CD4-positive, alpha-beta T cell treated with Interleukin-2 at 100 ng/mL for 4 hours (primary cell): ENCODE data around the gene ATG16L2.
"Not testable (repeated sequence)": the region's sequence is repeated elsewhere in the genome, so short reads cannot be mapped to it uniquely, and the experiment has no call there.

Experiments
- DNase-seq: peaks from one replicate; pipeline ENCODE4 v3.0.0-alpha.2; 2020; ENCODE audit warnings: low spot score

ATG16L2 gene

DNA sequence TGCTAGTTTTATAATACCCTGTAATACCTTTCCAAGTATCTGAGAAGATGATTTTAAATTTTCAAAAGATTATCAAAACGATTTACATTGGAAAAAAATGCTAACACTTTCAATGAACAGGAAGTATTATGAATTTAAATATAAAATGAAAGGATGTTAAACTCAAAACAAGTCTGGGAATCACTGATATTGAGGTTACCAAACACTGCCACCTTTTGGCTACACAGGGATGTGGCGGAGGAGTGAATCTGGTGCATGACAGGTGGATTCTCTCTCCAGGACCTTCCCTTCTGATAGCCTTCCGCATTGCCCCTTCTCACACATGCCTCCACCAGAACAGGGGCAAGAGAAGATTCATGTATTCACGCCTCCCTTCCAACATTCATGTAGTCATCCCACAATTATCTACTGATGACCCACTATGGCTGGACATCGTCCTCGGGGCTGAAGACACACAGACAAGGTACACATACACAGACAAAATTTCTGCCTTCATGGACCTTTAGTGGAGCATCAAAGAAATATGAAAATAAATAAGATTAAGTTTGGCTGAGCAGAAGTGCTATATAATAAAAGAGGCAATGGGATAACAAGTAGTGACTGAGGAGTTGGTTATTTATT is 34.7 kb downstream of the ATG16L2 start:
- peak; percentile 62 for DNase-seq

- DNase-seq = no peak
Observed at GRCh38 chr11:72850832-72851231, 36.6 kb downstream of the ATG16L2 start.

DNA sequence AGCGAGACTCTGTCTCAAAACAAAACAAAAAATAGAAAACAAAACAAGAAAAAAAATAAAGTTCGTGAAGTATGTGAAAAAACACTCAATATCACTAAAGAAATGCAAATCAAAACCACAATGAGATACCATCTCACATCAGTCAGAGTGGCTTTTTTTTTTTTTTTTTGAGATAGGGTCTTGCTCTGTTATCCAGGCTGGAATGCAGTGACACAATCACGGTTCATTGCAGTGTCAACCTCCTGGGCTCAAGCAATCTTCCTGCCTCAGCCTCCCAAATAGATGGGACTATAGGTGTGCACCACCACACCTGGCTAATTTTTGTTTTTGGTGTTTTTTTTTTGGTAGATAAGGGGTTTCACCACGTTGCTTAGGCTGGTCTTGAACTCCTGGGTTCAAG is 37.5 kb downstream of the ATG16L2 start:
- DNase-seq = no peak

GRCh38 chr11:72856065-72856464 is 41.9 kb downstream of the ATG16L2 start:
- DNase-seq = no peak

DNA sequence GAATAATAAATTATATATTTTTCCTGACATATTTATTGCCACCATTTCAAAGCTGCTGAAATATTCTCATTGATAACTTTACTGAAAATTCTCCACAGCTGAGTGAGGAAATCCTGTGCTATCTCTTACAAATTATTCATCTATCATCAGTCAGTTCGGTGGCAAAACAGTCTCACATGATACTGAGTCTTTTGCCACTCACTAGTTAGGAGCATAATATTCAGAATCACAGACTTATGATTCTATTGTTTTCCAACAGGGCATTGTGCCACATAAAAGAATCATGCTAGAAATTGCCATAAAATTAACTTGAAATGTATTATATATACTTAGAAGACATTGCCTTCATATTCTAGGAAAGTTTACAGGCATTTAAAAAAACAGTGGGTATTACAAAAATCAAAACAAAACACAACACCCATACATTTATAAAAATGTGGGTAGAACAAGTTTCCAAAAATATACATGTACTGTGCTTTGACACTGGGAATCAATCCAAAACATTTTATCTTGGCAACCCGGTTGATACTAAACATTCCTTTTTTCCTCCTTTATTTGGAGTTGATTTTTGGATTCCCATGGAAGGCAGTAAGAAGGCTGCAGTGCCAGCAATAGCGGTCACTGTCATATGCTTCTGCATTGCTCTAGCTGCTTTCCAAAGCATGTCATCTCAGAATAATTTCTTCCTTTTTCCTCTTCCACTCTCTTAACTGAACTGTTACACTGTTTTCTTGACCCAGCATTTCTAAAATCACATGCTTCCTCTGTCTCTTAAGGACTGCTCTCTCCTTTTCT is 42.5 kb downstream of the ATG16L2 start:
- DNase-seq = no peak

- DNase-seq = not testable (repeated sequence)
Observed at GRCh38 chr11:72858267-72858666, 44.1 kb downstream of the ATG16L2 start.

GRCh38 chr11:72859126-72859525 is 44.9 kb downstream of the ATG16L2 start:
- DNase-seq = no peak

- DNase-seq = no peak
Observed at GRCh38 chr11:72860010-72860409, 45.8 kb downstream of the ATG16L2 start.

GRCh38 chr11:72860592-72860991 is 46.4 kb downstream of the ATG16L2 start:
- no peak for DNase-seq

DNA sequence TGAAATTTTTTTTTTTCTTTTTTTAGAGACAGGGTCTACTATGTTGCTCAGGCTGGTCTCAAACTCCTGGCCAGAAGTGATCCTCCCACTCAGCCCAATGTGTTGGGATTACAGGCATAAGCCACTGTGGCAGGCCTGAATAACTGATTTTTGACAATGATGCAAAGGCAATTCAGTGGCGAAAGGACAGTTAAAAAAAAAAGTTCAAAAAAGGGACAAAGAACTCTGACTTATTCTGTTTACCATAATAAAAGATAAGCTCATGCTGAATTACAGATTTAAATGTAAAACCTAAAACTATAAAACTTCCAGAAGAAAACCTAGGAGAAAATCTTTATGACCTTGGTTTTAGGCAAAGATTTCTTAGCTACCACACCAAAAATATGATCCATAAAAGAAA is 48.9 kb downstream of the ATG16L2 start:
- DNase-seq = no peak

- no peak for DNase-seq
Observed at GRCh38 chr11:72863916-72864315, 49.7 kb downstream of the ATG16L2 start.

GRCh38 chr11:72864702-72865655 is 50.8 kb downstream of the ATG16L2 start:
- DNase-seq = no peak

DNA sequence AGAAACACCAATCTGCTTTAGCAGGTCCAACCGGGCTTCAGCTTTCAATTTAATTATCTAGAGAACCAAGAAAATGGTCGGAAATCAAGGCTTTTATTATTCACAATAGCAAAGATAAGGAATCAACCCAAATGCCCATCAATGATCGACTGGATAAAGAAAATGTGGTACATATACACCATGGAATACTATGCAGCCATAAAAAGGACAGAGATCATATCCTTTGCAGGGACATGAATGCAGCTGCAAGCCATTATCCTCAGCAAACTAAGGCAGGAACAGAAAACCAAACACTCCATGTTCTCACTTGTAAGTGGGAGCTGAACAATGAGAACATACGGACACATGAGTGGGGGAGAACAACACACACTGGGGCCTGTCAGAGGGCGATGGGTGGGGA is 53.8 kb downstream of the ATG16L2 start:
- no peak for DNase-seq

DNA sequence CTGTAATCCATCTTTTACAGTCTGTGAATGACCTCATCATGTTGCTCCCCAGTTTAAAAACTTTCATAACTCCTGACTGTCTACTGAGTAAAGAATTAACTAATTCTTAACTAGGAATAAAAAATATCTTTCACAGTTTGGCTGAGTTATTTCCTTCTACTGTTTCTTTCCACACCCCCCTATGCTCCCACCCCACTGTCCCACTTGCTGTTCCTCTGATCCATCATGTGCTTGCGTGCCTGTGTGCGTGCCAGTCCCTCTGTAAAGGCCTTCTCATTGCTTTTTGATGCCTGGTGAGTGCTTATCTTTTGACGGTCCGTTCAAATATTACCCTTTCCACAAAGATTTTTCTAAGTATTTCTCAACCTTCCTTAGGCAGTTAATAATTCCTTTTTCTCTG is 55.6 kb downstream of the ATG16L2 start:
- DNase-seq = no peak

- no peak for DNase-seq
Observed at GRCh38 chr11:72871119-72871518, 56.9 kb downstream of the ATG16L2 start.

DNA sequence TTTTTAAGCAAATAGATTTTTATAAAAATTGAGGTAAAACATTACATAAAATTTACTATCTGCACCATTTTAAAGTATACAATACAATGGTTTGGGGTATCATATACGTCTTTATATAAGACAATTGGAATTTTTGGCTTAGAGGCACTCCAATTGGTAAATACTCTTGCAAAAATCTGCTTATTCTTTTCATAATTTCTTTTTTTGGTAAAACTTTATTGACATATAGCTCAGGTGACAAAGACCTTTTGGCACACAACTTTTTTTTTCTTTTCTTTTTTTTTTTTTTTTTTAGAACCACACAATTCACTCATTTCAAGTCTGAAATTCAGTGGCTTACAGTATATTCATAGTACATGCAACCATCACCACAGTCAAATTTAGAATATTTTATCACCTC is 57.8 kb downstream of the ATG16L2 start:
- DNase-seq = no peak

- no peak for DNase-seq
Observed at GRCh38 chr11:72875736-72876135, 61.5 kb downstream of the ATG16L2 start.

DNA sequence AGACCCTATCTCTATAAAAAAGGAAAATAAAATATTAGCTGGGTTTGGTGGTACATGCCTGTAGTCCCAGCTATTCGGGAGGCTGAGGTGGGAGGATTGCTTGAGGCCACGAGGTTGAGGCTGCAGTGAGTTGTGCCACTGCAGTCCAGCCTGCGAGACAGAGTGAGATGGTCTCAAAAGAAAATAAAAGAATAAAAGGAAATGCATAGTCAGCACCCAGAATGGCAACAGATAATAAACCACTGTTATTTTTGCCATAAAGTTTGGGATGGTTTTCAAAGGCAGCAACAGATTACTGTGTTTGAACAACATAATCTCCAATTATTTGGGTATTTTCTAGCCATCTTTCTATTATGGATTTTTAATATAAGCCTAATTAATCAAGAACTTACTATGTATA is 61.9 kb downstream of the ATG16L2 start:
- no peak for DNase-seq
